ENCODE data around the gene ANKRD28. TPM values are rescaled to one million over a fixed set of nuclear protein-coding genes. Genes with fewer than 3 reads are reported as not detected.
A peak's percentile ranks its signal among the peaks of the same experiment; 100 is the strongest.

ANKRD28 gene
- total RNA-seq, 1 experiment from 2014 or later = 89.3 TPM

- ATAC-seq = no peak; the same call in 1 of the 2 replicates
- Histone ChIP-seq H3K27ac (ENCODE audit: low read length) (peak overlapping the region; percentile 77), H3K4me3 (ENCODE audit: low read depth in 2 of 2, low read length in 2 of 2) (no peak overlapping the region), H3K4me1 (ENCODE audit: control insufficient read depth, insufficient read depth, low read length) (peaks cover 20% of the 10 kb centered on the region), H3K36me3 (ENCODE audit: control insufficient read depth, insufficient read depth, low read length) (no peaks in the 10 kb centered on the region), H3K9me3 (ENCODE audit: control insufficient read depth, insufficient read depth, low read depth, low read length) (no peaks in the 10 kb centered on the region), H3K27me3 (ENCODE audit: control insufficient read depth, insufficient read depth, low read length) (no peaks in the 10 kb centered on the region)
- no TSS peak for BruUV-seq (replicated peaks)
- TF ChIP-seq CTCF (IDR thresholded peaks at IDR 0.05) (no peak), SIN3A (IDR thresholded peaks at IDR 0.05; ENCODE audit: borderline replicate concordance, insufficient read depth, low read depth, low read length) (no peak), POLR2AphosphoS5 (IDR thresholded peaks at IDR 0.05; ENCODE audit: low read depth, low read length) (no peak), TCF7L2 (IDR thresholded peaks at IDR 0.05; ENCODE audit: low read depth, low read length) (no peak)
- ChIA-PET CTCF (no interaction called here), POLR2A (interaction anchor here (0.6 to 0.8 kb wide), 2 partner anchors 7 to 9 kb away, joined by 3 to 4 read pairs; no protein-coding TSS in a partner anchor)
- intact Hi-C loops (cut with micrococcal nuclease; ENCODE audit: unreplicated experiment) (no loop called here), in situ Hi-C loops (cut with HindIII; ENCODE audit: low pct_unique_long_range_greater_than_20kb, low sequenced_read_pairs) (no loop called here)
- no peak for DNase-seq (ENCODE audit: low read depth, low spot score)
Observed at GRCh38 chr3:15805756-15806266, 8.0 kb upstream of the ANKRD28 start.

- no peak for DNase-seq (ENCODE audit: low read depth, low spot score)
- intact Hi-C loops (cut with micrococcal nuclease; ENCODE audit: unreplicated experiment) (no loop called here), in situ Hi-C loops (cut with HindIII; ENCODE audit: low pct_unique_long_range_greater_than_20kb, low sequenced_read_pairs) (no loop called here)
- Histone ChIP-seq H3K27me3 (ENCODE audit: control insufficient read depth, insufficient read depth, low read length) (no peaks in the 10 kb centered on the region), H3K36me3 (ENCODE audit: control insufficient read depth, insufficient read depth, low read length) (no peaks in the 10 kb centered on the region), H3K27ac (ENCODE audit: low read length) (peak overlapping the region; percentile 77), H3K4me3 (ENCODE audit: low read depth in 2 of 2, low read length in 2 of 2) (no peak overlapping the region), H3K9me3 (ENCODE audit: control insufficient read depth, insufficient read depth, low read depth, low read length) (no peaks in the 10 kb centered on the region), H3K4me1 (ENCODE audit: control insufficient read depth, insufficient read depth, low read length) (peaks cover 24% of the 10 kb centered on the region)
- ChIA-PET CTCF (no interaction called here), POLR2A (no interaction called here)
- TF ChIP-seq POLR2AphosphoS5 (IDR thresholded peaks at IDR 0.05; ENCODE audit: low read depth, low read length) = no peak
- TF ChIP-seq, protein P1, sequence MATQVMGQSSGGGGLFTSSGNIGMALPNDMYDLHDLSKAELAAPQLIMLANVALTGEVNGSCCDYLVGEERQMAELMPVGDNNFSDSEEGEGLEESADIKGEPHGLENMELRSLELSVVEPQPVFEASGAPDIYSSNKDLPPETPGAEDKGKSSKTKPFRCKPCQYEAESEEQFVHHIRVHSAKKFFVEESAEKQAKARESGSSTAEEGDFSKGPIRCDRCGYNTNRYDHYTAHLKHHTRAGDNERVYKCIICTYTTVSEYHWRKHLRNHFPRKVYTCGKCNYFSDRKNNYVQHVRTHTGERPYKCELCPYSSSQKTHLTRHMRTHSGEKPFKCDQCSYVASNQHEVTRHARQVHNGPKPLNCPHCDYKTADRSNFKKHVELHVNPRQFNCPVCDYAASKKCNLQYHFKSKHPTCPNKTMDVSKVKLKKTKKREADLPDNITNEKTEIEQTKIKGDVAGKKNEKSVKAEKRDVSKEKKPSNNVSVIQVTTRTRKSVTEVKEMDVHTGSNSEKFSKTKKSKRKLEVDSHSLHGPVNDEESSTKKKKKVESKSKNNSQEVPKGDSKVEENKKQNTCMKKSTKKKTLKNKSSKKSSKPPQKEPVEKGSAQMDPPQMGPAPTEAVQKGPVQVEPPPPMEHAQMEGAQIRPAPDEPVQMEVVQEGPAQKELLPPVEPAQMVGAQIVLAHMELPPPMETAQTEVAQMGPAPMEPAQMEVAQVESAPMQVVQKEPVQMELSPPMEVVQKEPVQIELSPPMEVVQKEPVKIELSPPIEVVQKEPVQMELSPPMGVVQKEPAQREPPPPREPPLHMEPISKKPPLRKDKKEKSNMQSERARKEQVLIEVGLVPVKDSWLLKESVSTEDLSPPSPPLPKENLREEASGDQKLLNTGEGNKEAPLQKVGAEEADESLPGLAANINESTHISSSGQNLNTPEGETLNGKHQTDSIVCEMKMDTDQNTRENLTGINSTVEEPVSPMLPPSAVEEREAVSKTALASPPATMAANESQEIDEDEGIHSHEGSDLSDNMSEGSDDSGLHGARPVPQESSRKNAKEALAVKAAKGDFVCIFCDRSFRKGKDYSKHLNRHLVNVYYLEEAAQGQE (IDR thresholded peaks at IDR 0.05; ENCODE audit: insufficient read depth in 1 of 2, low read depth in 2 of 2, low read length in 1 of 2) = no peak
- TF ChIP-seq SIN3A (IDR thresholded peaks at IDR 0.05; ENCODE audit: borderline replicate concordance, insufficient read depth, low read depth, low read length) = no peak
- no peak for TF ChIP-seq TCF7L2 (IDR thresholded peaks at IDR 0.05; ENCODE audit: low read depth, low read length)
- TF ChIP-seq CTCF (IDR thresholded peaks at IDR 0.05) = no peak
- no peak for ATAC-seq
- no TSS peak for BruUV-seq (replicated peaks)
Observed at GRCh38 chr3:15804553-15805095, 6.8 kb upstream of the ANKRD28 start.
